ENCODE results near the gene KCNJ11.
"Not testable (repeated sequence)": the region's sequence is repeated elsewhere in the genome, so short reads cannot be mapped to it uniquely, and the experiment has no call there.

The KCNJ11 gene

GRCh38 chr11:17388609-17389210, at the start of gene KCNJ11:
Gene KCNJ11, minus strand, starts transcription at chr11:17388659. Its CDS starts 568 bp downstream, at chr11:17388091.
- peak in 15 of 56 donors; percentile 15 to 65 (median 46) for DNase-seq

DNA sequence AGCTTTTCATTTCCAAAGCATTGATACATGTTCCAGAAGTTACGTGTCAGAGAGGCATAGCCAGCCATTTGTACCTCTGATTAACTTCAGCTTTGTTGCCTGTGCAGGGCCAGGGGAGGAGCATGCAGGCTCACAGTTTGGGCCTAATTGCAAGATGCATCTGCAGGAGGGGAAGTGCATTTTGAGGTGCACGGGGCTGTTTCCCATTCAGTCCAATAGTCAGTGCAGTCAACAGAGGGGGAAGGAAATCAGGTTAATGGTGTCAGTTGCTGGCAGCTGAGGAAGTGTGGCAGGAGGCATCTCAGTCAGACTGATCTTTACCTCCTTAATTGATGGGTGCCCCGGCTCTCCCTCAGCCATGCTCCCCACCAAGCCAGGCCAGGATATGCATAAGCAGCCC, 48.9 kb upstream of the KCNJ11 start:
- no peak for DNase-seq

- DNase-seq, result no peak
Observed at GRCh38 chr11:17434108-17434507, 45.6 kb upstream of the KCNJ11 start.

GRCh38 chr11:17432002-17432401, 43.5 kb upstream of the KCNJ11 start:
- DNase-seq, result no peak

- DNase-seq, result no peak
Observed at GRCh38 chr11:17431139-17431538, 42.7 kb upstream of the KCNJ11 start.

DNA sequence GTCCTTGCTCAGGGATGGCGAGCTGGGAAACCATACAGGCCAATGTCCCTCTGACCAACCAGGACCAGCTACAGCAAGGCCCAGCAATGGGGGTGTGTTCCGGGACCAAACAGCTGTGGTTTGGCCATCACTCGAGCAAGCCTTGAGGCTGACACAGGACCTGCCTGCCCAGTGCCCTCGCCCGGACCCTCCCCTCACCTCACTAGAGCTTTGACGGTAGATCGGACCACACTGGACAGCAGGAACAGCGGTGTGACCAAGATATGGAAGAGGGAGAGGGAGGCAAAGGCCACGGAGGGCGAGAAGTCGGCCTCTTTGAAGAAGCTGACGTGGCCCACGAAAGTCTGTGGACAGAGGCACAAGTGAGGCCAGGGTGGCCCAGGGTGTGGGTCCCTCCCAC, 42.2 kb upstream of the KCNJ11 start:
- no peak for DNase-seq

GRCh38 chr11:17428925-17429324, 40.5 kb upstream of the KCNJ11 start:
- DNase-seq, result no peak

- DNase-seq, result no peak
Observed at GRCh38 chr11:17428261-17428660, 39.8 kb upstream of the KCNJ11 start.

DNA sequence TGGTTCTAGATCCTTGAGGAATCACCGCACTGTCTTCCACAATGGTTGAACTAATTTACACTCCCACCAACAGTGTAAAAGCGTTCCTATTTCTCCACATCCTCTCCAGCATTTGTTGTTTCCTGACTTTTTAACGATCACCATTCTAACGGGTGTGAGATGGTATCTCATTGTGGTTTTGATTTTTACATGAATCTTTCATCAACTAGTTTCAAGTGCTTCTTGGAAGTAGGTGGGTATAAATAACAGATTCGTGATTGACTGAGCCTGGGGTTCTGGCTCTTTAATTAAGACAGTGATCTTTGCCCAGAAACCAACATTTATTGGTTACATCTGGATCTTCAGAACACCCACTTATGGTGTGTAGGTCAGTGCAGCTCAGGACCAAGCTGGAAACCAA, 37.8 kb upstream of the KCNJ11 start:
- not testable (repeated sequence) for DNase-seq

DNA sequence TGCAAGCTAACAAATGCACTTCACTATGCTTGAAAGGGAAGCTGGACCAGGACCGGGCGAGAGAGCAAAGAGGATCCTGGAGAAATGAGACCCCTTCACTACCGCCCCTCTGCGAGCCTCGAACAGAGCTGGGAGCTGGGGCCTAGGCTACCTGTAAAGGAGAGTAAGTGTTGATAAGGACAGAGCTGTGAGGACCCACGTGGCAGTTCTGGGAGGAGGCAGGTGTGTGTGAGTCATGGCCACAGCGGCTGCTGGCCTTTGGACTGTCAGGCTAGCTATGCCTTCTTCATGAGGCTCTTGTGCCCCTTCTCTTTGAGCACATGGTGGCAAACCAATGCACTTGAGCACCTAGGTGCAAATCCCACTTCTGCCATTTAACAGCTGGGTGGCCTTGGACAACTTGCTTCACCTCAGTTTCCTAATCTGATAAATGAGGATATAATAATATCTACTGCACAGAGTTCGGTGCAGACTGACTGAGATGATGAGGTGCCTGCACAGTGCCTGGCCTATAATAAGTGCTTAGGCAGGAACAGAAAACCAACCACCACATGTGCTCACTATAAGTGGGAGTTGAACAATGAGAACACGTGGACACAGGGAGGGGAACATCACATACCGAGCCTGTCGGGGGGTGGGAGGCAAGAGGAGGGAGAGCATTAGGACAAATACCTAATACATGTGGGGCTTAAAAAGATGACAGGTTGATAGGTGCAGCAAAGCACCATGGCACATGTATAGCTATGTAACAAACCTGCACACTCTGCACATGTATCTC, 35.3 kb upstream of the KCNJ11 start:
- peak in 24 of 56 donors; percentile 3 to 76 (median 30) for DNase-seq

DNA sequence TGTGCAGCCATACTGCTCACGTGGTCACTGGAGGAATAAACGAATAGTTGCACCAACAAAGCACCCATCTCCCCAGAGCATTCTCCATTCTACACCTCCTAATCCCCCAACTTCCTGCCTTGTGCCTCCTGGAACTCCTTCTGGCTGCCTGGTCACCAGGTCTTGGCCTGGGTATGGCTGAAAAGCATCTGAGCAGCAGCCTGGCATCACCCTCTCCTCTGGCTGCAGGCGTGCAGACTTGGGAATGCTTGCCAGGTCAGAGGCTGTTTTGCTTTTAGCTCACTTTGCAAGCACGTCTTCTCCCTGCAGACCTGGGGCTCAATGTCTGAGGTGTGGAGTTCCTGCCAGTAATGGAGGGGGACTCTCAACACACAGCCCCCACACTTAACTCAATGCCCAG, 33.3 kb upstream of the KCNJ11 start:
- DNase-seq, result no peak

DNA sequence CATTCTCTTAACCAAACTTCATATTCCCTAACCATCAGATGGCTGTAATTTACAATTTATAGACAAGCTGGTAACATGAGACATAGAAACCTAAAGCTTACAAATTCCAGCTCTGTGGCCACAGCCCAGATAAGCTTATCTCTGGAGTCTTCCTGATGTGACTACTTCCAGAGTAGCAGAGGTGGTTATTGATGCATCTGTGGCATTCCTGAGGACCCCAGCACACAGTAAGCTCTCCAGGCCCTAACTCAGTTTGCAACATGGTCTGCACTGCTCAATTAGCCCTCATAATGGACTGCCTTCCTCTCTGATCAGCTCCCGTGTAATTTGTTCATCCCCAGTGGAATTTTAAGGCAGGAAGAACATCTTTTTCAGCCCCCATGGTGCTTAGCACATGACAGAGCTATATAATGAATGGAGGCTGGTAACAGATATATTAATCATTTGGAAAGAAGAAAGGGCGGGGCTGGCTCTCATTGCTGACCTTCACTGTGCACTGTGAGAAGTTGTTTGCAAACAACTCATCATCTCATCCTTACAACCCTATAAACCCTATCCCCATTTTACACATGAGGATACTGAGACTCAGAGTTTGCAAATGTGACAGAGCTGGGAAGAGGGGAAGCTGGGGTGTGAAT, 30.1 kb upstream of the KCNJ11 start:
- DNase-seq, result no peak

DNA sequence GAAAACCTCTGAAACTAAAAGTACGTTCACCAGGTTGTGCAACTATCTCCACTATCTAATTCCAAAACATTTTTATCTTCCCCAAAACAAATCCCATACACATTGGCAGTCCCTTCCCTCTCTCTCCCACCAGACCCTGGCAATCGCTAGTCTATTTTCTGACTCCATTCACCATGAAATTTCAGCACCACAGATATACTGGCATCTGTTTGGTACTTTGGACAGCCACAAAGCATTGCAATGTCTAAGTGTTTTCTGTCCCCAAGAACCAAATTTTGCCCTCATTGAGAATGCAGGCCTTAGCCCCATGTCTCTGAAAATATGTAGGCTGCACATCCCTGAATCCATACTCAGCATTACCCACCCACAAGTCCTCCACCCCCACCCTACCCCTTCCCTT, 28.0 kb upstream of the KCNJ11 start:
- DNase-seq, result no peak

DNA sequence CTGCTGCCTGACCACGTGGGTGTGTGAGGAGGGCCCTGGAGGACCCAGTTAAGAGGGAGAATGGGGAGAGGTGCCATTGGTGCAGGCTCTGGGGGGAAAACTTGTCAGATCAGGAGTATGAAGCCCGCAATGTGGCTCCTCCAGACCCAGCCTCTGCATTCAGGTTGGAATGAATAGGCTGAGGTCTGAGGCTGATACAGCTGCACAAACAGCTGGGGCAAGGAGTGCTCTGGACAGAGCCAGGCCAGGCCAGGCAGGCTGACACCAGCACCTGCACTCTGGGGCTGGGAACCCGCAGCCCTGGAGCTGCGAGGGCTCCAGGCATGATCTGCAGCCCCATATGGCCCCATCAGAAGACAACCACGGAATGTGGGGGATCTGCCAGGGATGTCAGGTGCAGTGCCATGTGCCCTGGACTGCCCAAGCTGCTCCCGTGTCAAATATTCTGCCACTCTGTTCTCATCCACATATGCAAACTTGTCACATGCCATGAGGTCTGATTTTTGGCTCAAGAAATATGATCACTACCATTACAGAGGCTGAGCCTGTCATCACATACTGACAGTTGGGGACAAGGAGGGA, 27.2 kb upstream of the KCNJ11 start:
- no peak for DNase-seq

DNA sequence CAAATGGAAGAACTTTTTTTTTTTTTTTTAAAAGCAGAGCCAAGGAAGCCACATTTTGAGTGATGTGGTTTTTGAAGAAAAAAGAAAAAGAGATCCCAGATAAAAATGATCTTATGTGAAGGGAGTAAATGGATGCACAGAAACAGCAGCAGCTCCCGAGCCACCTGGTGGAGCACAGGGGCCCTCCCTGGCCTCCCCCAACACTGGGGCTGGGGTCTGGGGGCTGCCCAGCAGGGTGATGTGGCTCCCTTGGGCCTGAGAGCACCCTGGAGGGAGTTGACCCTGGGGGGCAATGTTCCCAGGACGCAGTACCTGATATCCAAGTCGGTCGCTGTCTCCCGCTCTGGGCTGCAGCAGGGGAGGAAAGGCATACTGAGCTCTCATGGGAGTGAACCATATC, 26.5 kb upstream of the KCNJ11 start:
- DNase-seq, result no peak

DNA sequence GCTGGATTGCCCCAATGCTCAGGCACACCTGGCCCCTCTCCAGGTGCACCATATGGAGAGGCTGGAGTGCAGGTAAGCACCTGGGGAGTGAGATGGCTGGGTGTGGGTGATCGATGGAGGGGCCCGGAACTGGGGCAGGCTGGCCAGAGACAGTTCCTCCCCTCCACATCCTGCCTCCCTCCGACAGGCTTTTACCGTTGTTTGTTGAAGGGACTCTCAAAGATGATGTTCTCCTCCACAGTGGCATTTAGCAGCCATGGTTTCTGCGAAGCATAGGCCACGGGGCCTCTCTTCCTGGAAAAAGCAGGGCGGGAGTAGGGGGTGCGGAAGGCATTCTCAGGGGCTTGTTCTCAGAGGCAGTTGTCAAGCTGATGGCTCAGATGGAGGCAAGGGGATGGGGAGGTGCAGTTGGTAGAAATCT, 25.9 kb upstream of the KCNJ11 start:
- no peak for DNase-seq

DNA sequence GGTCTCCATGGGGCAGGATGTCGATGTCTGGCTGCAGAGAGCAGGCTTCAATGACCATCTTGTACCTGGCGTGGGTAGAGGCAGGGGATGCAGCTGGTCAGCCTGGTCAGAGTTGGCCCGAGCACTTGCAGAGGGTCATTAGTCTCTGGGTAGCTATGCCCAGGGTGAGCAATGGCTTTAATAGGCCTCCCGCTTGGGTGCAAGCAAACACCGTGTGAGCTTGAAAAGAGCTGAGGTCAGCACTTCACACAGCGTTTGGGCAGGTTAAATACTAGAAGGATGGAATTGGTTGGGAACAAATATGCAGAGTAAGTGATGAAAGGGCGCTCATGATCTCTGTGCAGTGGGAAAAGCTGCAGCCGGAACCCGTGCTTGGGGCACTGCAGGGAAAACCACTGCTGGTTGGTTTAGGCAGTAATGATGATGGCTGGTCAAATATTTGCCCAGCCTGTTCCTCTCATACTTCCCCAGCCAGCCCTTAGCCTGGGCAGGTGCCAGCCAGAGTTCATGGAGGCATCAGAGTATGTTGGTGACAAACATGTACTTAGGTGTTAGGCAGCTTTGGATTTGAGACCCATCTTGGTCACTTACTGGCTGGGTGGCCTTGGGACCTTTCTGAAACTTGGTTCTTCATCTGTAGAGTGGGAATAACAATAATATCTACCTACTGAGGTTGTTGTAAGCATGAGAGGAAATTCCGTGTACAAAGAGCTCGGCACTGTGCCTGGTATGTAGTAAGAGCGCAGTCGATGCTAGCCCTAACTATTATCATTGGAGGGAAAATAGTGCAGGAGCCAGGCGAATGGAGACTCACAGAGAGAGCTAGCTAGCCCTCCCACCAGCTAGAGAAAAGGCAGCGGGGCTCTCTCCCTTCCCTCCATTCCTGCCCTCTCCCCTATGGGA, 25.2 kb upstream of the KCNJ11 start:
- DNase-seq, result no peak

DNA sequence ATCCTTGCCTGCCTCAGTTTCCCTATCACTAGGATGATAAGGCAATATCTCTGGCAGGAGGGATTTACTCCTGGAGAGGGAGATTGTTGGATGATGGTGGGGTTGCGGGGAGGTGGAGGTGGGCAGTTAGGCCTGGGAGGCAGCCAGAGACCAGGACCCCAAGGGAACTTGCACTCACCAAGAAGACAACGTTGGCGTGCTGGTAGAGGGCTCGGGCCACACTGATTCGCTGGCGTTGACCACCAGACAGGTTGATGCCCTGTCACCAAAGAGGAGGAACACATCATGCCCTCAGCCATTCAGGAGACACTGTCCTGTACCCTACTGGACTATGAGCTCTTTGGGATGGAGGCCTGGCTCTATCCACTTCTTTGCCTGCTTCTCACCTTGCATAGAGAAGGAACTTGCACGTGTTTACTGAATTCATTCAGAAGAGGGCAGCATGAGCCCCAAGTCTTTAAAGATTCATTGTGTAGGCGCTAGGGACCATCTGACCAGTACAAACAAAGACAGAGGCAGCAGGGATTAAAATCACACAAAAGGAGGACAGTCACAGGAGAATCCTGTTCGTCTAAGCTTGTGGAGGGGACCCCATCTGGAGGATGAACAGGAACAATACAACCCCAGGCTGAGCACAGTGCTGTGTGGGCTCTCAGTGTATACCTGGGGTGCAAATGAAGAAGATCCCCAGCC, 24.2 kb upstream of the KCNJ11 start:
- no peak for DNase-seq

GRCh38 chr11:17411418-17411817, 23.0 kb upstream of the KCNJ11 start:
- no peak for DNase-seq

DNA sequence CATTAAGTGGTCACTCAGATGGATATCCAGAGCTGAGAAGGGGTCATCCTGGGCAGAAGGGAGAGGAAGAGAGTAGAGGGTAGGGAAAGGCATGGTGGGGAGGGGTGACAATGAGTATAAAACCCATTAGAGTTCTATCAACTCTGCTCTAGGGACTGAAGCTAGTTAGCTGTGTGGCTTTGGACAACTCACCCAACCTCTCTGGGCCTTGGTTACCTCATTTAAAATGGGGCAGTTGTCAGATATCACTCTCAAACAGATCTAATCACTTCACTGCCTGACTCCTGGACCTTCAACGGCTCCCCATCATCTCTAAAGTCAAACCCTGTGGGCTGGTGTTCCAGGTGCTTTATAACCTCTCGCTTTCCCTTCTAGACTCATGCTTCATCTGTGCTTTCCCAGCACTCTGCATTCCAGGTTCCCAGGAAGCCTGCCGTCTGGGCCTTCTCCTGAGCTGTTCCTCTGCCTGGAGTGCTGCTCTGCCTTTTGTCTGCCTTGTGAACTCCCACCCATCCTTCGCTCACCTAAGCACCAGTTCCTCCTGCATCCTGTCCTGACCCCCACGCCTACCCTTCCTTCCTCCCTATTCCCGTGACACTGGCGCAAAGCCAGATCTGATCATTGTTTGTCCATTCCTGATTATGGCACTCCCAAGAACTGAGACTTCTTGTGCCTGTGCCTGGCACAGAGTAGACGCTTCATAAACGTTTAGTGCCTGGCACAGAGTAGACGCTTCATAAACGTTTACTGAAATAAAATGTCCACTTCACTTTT, 22.3 kb upstream of the KCNJ11 start:
- DNase-seq, result no peak

Data from nucleus accumbens (tissue), 56 donors.